Breast epithelium (tissue), 3 donors: ENCODE measurements around the gene TP53BP1.

Source experiments
- CTCF ChIP-seq, 3 donors: fragments of 450-650 bp; IDR thresholded peaks; one replicate each; pipeline ENCODE4 v1.5.1; 2016 to 2017; ENCODE audit warnings: antibody characterized with exemption in 3 of 3, mild to moderate bottlenecking in 3 of 3, moderate library complexity in 3 of 3
- POLR2A ChIP-seq: fragments of 450-650 bp; IDR thresholded peaks from one replicate; pipeline ENCODE4 v1.6.1; 2016; ENCODE audit warnings: antibody characterized with exemption, mild to moderate bottlenecking, moderate library complexity

- TF ChIP-seq CTCF (IDR thresholded peaks at IDR 0.05) (no peak), POLR2A (no peak)
Measured at GRCh38 chr15:43410572-43411214, 82.3 kb downstream of the TP53BP1 start.
